Osteoblast (primary cell): ENCODE data around the gene MYL12B. TPM values are rescaled to one million over a fixed set of nuclear protein-coding genes. Genes with fewer than 3 reads are reported as not detected.
"Not testable (repeated sequence)": the region's sequence is repeated elsewhere in the genome, so short reads cannot be mapped to it uniquely, and the experiment has no call there.

Experiments used
- DNase-seq: peaks from one replicate; pipeline ENCODE4 v3.0.0; 2011; ENCODE audit warnings: low spot score, mixed read lengths; ENCODE audit not compliant: insufficient read length; ENCODE audit errors: missing footprints
- H2AFZ ChIP-seq: 2 replicates; pipeline ENCODE4 v1.6.0; 2011; ENCODE audit warnings: mild to moderate bottlenecking, low read length
- H3K27ac ChIP-seq: 2 replicates; pipeline ENCODE4 v1.5.1; 2011; ENCODE audit warnings: mild to moderate bottlenecking, low read depth, low read length, moderate library complexity
- H3K27me3 ChIP-seq: 2 replicates; pipeline ENCODE4 v1.6.0; 2012; ENCODE audit warnings: mild to moderate bottlenecking, control low read depth, inconsistent platforms, low read length, moderate library complexity; ENCODE audit not compliant: insufficient read depth
- H3K36me3 ChIP-seq: 2 replicates; pipeline ENCODE4 v1.5.1; 2011; ENCODE audit warnings: mild to moderate bottlenecking, low read length, control low read depth, moderate library complexity; ENCODE audit not compliant: insufficient read depth
- H3K4me1 ChIP-seq: 2 replicates; pipeline ENCODE4 v1.5.1; 2011; ENCODE audit warnings: mild to moderate bottlenecking, low read length, control low read depth, moderate library complexity; ENCODE audit not compliant: insufficient read depth
- H3K4me2 ChIP-seq: 2 replicates; pipeline ENCODE4 v1.6.0; 2011; ENCODE audit warnings: mild to moderate bottlenecking, low read length; ENCODE audit not compliant: insufficient read depth
- H3K4me3 ChIP-seq: fragments of 200-600 bp; sonication (generic); 3 replicates; pipeline ENCODE4 v1.5.1; 2012; ENCODE audit warnings: mild to moderate bottlenecking, low read length, inconsistent platforms; ENCODE audit not compliant: insufficient read depth
- H3K79me2 ChIP-seq: 2 replicates; pipeline ENCODE4 v1.6.0; 2012; ENCODE audit warnings: mild to moderate bottlenecking, low read length, control low read depth, inconsistent platforms; ENCODE audit not compliant: insufficient read depth
- H3K9me3 ChIP-seq: 2 replicates; pipeline ENCODE4 v1.5.1; 2011; ENCODE audit warnings: low read depth, low read length, control low read depth
- H4K20me1 ChIP-seq: 2 replicates; pipeline ENCODE4 v1.6.0; 2012; ENCODE audit warnings: mild to moderate bottlenecking, low read length, control low read depth; ENCODE audit not compliant: insufficient read depth
- total RNA-seq: library from RNA; depleted of rRNA; stranded (reverse); fragments of >200 nt; gene quantifications from 2 replicates; pipeline ENCODE4 v1.2.3, GENCODE V29; 2012
- TF ChIP-seq, protein P1 (sequence below): IDR thresholded peaks from 2 replicates; pipeline ENCODE4 v1.5.1; 2011; ENCODE audit warnings: mild to moderate bottlenecking, low read depth, low read length, moderate library complexity; ENCODE audit errors: extremely low read depth

Gene MYL12B
- total RNA-seq, 1 donor: 278 TPM

- Histone ChIP-seq H3K27ac (no peak overlapping the region), H3K4me1 (no peaks in the 10 kb centered on the region), H3K9me3 (no peaks in the 10 kb centered on the region), H3K27me3 (no peaks in the 10 kb centered on the region), H3K4me3 (no peak overlapping the region), H2AFZ (peak overlapping the region; percentile 28), H3K4me2 (no peak overlapping the region), H3K36me3 (no peaks in the 10 kb centered on the region), H3K79me2 (no peaks in the 10 kb centered on the region), H4K20me1 (no peaks in the 10 kb centered on the region)
- TF ChIP-seq, protein P1, sequence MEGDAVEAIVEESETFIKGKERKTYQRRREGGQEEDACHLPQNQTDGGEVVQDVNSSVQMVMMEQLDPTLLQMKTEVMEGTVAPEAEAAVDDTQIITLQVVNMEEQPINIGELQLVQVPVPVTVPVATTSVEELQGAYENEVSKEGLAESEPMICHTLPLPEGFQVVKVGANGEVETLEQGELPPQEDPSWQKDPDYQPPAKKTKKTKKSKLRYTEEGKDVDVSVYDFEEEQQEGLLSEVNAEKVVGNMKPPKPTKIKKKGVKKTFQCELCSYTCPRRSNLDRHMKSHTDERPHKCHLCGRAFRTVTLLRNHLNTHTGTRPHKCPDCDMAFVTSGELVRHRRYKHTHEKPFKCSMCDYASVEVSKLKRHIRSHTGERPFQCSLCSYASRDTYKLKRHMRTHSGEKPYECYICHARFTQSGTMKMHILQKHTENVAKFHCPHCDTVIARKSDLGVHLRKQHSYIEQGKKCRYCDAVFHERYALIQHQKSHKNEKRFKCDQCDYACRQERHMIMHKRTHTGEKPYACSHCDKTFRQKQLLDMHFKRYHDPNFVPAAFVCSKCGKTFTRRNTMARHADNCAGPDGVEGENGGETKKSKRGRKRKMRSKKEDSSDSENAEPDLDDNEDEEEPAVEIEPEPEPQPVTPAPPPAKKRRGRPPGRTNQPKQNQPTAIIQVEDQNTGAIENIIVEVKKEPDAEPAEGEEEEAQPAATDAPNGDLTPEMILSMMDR: no peak
- no peak for DNase-seq
These were observed 51.8 kb downstream of the MYL12B start for GRCh38 chr18:3313685-3314084.

DNA sequence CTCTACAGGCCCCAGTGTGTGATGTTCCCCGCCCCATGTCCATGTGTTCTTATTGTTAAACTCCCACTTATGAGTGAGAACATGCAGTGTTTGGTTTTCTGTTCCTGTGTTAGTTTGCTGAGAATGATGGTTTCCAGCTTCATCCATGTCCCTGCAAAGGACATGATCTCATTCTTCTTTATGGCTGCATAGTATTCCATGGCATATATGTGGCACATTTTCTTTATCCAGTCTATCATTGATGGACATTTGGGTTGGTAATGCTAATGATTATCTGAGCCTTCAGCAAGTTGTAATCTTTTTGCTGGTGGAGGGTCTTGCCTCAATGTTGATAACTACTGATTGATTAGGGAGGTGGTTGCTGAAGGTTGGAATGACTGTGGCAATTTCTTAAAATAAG lies 53.4 kb downstream of the MYL12B start:
- not testable (repeated sequence) for H3K36me3 ChIP-seq, H3K4me1 ChIP-seq, H3K4me2 ChIP-seq, H3K9me3 ChIP-seq, H3K79me2 ChIP-seq, DNase-seq, H2AFZ ChIP-seq, H3K27me3 ChIP-seq, H3K4me3 ChIP-seq, H4K20me1 ChIP-seq, H3K27ac ChIP-seq

DNA sequence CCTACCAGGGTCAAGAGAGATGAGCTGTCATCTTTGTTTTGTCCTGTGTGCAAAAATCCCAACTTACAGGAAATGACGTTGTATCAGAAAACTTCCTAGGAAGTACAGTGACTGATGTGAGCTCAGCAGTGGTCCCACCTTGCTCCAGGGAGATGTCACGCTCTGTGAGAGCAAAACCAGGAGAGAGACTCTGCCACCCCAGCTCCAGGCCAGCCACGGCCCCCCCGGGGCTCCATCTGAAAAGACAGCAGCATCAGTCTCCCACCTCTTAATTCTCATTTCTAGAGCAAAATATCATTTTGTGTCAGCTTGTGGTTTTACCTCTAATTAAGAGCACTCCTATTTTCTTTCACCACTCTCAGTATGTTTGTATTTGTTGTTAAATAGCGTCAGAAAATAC lies 57.5 kb downstream of the MYL12B start:
- no peak overlapping the region for H3K27ac ChIP-seq
- TF ChIP-seq, protein P1: no peak
- DNase-seq: no peak
- H2AFZ ChIP-seq: no peak overlapping the region
- H3K9me3 ChIP-seq: no peaks in the 10 kb centered on the region
- no peak overlapping the region for H3K4me3 ChIP-seq
- H3K4me2 ChIP-seq: no peak overlapping the region
- H3K36me3 ChIP-seq: no peaks in the 10 kb centered on the region
- no peaks in the 10 kb centered on the region for H4K20me1 ChIP-seq
- no peaks in the 10 kb centered on the region for H3K27me3 ChIP-seq
- H3K79me2 ChIP-seq: no peaks in the 10 kb centered on the region
- peaks cover 17% of the 10 kb centered on the region for H3K4me1 ChIP-seq

DNA sequence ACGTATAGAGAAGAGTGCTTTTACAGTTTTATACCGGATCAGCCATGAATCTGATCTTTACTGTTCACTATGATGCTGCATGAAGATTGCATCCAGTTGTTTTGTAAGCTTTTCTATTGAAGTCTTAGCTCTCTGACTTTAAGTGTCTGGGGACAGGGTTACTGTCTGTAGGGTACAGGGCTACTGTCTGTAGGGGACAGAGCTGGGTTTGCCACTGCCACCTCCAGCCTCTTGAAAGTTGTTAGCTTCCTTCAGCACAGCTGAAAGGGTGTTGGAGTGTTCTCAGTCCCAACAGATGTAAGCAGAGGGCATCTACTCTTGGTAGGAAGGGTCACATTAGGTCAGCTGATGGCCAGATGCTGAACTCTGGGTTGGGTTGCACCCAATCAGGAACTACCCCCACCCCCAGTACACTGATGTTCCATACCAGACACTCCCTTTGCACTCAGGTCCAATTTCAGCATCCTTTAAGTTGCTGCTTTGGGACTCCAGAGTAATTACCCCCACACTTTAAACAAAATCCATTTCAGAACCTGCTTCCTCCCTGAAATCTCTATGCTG lies 58.0 kb downstream of the MYL12B start:
- H3K27ac ChIP-seq: no peak overlapping the region
- no peak overlapping the region for H3K4me3 ChIP-seq
- no peak for DNase-seq
- peaks cover 17% of the 10 kb centered on the region for H3K4me1 ChIP-seq
- H3K36me3 ChIP-seq: no peaks in the 10 kb centered on the region
- H3K79me2 ChIP-seq: no peaks in the 10 kb centered on the region
- no peak overlapping the region for H2AFZ ChIP-seq
- H3K27me3 ChIP-seq: no peaks in the 10 kb centered on the region
- no peaks in the 10 kb centered on the region for H4K20me1 ChIP-seq
- TF ChIP-seq, protein P1: no peak
- H3K9me3 ChIP-seq: no peaks in the 10 kb centered on the region
- no peak overlapping the region for H3K4me2 ChIP-seq
